ENCODE results near the gene THRA.

THRA gene

GRCh38 chr17:40062329-40063186, at the start of gene THRA:
THRA (plus strand) TSS chr17:40062965; CDS start chr17:40074489, 11,524 bp downstream.
- peak; percentile 36 to 56 for DNase-seq (ENCODE audit: low read depth in 2 of 2)

- DNase-seq (ENCODE audit: low read depth in 2 of 2) = no peak
Measured at GRCh38 chr17:40014375-40014980, 48.3 kb upstream of the THRA start.

GRCh38 chr17:40015005-40015997, 47.5 kb upstream of the THRA start, which contains the start of gene CSF3:
CSF3 (plus strand) TSS chr17:40015440; CDS start chr17:40015475, 35 bp downstream.
- DNase-seq (ENCODE audit: low read depth in 2 of 2) = no peak

GRCh38 chr17:40015998-40016985, 46.5 kb upstream of the THRA start:
- DNase-seq (ENCODE audit: low read depth in 2 of 2) = no peak

GRCh38 chr17:40017422-40018080, 45.2 kb upstream of the THRA start:
- no peak for DNase-seq (ENCODE audit: low read depth in 2 of 2)

GRCh38 chr17:40018211-40019121, 44.3 kb upstream of the THRA start:
- DNase-seq (ENCODE audit: low read depth in 2 of 2) = no peak

GRCh38 chr17:40019140-40019991, 43.4 kb upstream of the THRA start:
- no peak for DNase-seq (ENCODE audit: low read depth in 2 of 2)

- DNase-seq (ENCODE audit: low read depth in 2 of 2) = no peak
Measured at GRCh38 chr17:40020146-40020545, 42.6 kb upstream of the THRA start.

- no peak for DNase-seq (ENCODE audit: low read depth in 2 of 2)
Measured at GRCh38 chr17:40021451-40021971, 41.3 kb upstream of the THRA start.

- no peak for DNase-seq (ENCODE audit: low read depth in 2 of 2)
Measured at GRCh38 chr17:40022497-40022896, 40.3 kb upstream of the THRA start.

GRCh38 chr17:40022961-40023541, 39.7 kb upstream of the THRA start:
- no peak for DNase-seq (ENCODE audit: low read depth in 2 of 2)

GRCh38 chr17:40023590-40024292, 39.0 kb upstream of the THRA start:
- no peak for DNase-seq (ENCODE audit: low read depth in 2 of 2)

- no peak for DNase-seq (ENCODE audit: low read depth in 2 of 2)
Measured at GRCh38 chr17:40024901-40025300, 37.9 kb upstream of the THRA start.

GRCh38 chr17:40025559-40025958, 37.2 kb upstream of the THRA start:
- DNase-seq (ENCODE audit: low read depth in 2 of 2) = no peak

GRCh38 chr17:40025991-40026815, 36.6 kb upstream of the THRA start:
- no peak for DNase-seq (ENCODE audit: low read depth in 2 of 2)
